GM12878 (cell line): ENCODE data around the gene PPP1R3C. TPM values are rescaled to one million over a fixed set of nuclear protein-coding genes. Genes with fewer than 3 reads are reported as not detected.

Experiments used
- ATAC-seq: fragments of 200-7000 bp; cut with Tn5 transposase; 3 replicates; pipeline ENCODE4 v1.9.1; 2020; ENCODE audit warnings: mild to moderate bottlenecking, moderate library complexity
- BruUV-seq: library from RNA; stranded (reverse); fragments of 400-500 nt; replicated peaks from 2 replicates; lab custom pipeline; 2021; lab: Mats Ljungman, UMichigan
- CTCF ChIA-PET: fragments of 300-600 bp; sonication (Branson Sonifier 250); formaldehyde crosslinking; extraction: SDS; loops from one replicate; lab custom pipeline; 2021; ENCODE audit warnings: inconsistent platforms; lab: Yijun Ruan, JAX
- POLR2A ChIA-PET: fragments of 350-600 bp; formaldehyde crosslinking; extraction: SDS; loops from one replicate; lab custom pipeline; 2021; ENCODE audit warnings: inconsistent platforms; lab: Charles Lee
- RAD21 ChIA-PET: fragments of 300-600 bp; sonication (Branson Sonifier 250); formaldehyde crosslinking; loops from one replicate; lab custom pipeline; 2023; ENCODE audit warnings: antibody characterized with exemption; ENCODE audit not compliant: unreplicated experiment; lab: Charles Lee
- SMC1A ChIA-PET: fragments of 300-600 bp; sonication (Branson Sonifier 250); formaldehyde crosslinking; loops from one replicate; lab custom pipeline; 2023; ENCODE audit not compliant: unreplicated experiment, uncharacterized antibody; lab: Charles Lee
- DNase-seq: peaks from one replicate; pipeline ENCODE4 v3.0.0-alpha.2; 2011; ENCODE audit warnings: low read depth, low spot score
- FAIRE-seq: peaks from 3 replicates; lab custom pipeline; 2011; peaks lifted over from hg19 to GRCh38; lab: Jason Lieb, UNC
- H2AFZ ChIP-seq: 2 replicates; pipeline ENCODE4 v1.6.0; 2011; ENCODE audit warnings: low read depth, low read length, control low read depth; ENCODE audit not compliant: control insufficient read depth
- H3K27ac ChIP-seq: 2 replicates; pipeline ENCODE4 v1.5.1; 2011; ENCODE audit warnings: control low read depth; ENCODE audit not compliant: control insufficient read depth, insufficient read depth
- H3K27me3 ChIP-seq, 2 experiments: replicated peaks in 1 of 2; 2 replicates each; pipeline versions ENCODE4 v1.6.0 to v1.6.1; 2011; ENCODE audit warnings: low read length in 1 of 2; ENCODE audit not compliant: control insufficient read depth in 2 of 2, insufficient read depth in 2 of 2
- H3K36me3 ChIP-seq, 2 experiments: 2 replicates each; pipeline ENCODE4 v1.5.1; 2011; ENCODE audit warnings: low read length in 1 of 2; ENCODE audit not compliant: control insufficient read depth in 2 of 2, insufficient read depth in 2 of 2
- H3K4me1 ChIP-seq: 2 replicates; pipeline ENCODE4 v1.6.1; 2011; ENCODE audit warnings: mild to moderate bottlenecking, low read length, moderate library complexity, mixed read lengths; ENCODE audit not compliant: control insufficient read depth, insufficient read depth
- H3K4me2 ChIP-seq: 2 replicates; pipeline ENCODE4 v1.6.0; 2011; ENCODE audit warnings: control low read depth; ENCODE audit not compliant: control insufficient read depth, insufficient read depth
- H3K4me3 ChIP-seq: fragments of 200-600 bp; sonication (generic); 2 replicates; pipeline ENCODE4 v1.5.1; 2016
- H3K79me2 ChIP-seq: 2 replicates; pipeline ENCODE4 v1.6.0; 2011; ENCODE audit warnings: low read length; ENCODE audit not compliant: control insufficient read depth, insufficient read depth
- H3K9ac ChIP-seq: 2 replicates; pipeline ENCODE4 v1.8.0; 2011; ENCODE audit warnings: low read length, control low read depth, mixed read lengths; ENCODE audit not compliant: control insufficient read depth, insufficient read depth
- H3K9me3 ChIP-seq: replicated peaks from 3 replicates; pipeline ENCODE4 v1.5.1; 2011; ENCODE audit warnings: mild to moderate bottlenecking, low read length; ENCODE audit not compliant: control insufficient read depth, insufficient read depth
- H4K20me1 ChIP-seq: 2 replicates; pipeline ENCODE4 v1.6.0; 2011; ENCODE audit not compliant: control insufficient read depth, insufficient read depth
- CBFB ChIP-seq: IDR thresholded peaks from 2 replicates; pipeline ENCODE4 v1.6.1; 2016; ENCODE audit warnings: antibody characterized with exemption, low read depth
- EED ChIP-seq: sonication (generic); IDR thresholded peaks from 2 replicates; pipeline ENCODE4 v1.6.1; 2016; ENCODE audit warnings: antibody characterized with exemption, low read depth
- FOS ChIP-seq: IDR thresholded peaks from 3 replicates; pipeline ENCODE4 v1.6.1; 2011; ENCODE audit warnings: borderline replicate concordance; ENCODE audit not compliant: insufficient read length; ENCODE audit errors: extremely low read depth
- GATAD2B ChIP-seq: fragments of 450-650 bp; conservative IDR thresholded peaks from 2 replicates; pipeline ENCODE4 v1.6.1; 2017; ENCODE audit warnings: low read depth, mild to moderate bottlenecking, moderate library complexity
- IKZF2 ChIP-seq, 2 experiments: fragments of 450-650 bp; IDR thresholded peaks; 2 replicates each; pipeline ENCODE4 v1.6.1; 2017; ENCODE audit warnings: mild to moderate bottlenecking in 2 of 2, moderate library complexity in 2 of 2
- NRF1 ChIP-seq: conservative IDR thresholded peaks from 2 replicates; pipeline ENCODE4 v1.6.1; 2011; ENCODE audit warnings: mild to moderate bottlenecking, low read depth, low read length, improper control_type of control experiment
- RAD21 ChIP-seq: IDR thresholded peaks from 2 replicates; pipeline ENCODE4 v1.6.1; 2011; ENCODE audit warnings: mild to moderate bottlenecking, low read depth, low read length, moderate library complexity; ENCODE audit not compliant: insufficient read depth
- RB1 ChIP-seq: fragments of 450-650 bp; formaldehyde crosslinking; IDR thresholded peaks from 2 replicates; pipeline ENCODE4 v1.6.1; 2017; ENCODE audit warnings: mild to moderate bottlenecking, borderline replicate concordance
- RCOR1 ChIP-seq: conservative IDR thresholded peaks from 2 replicates; pipeline ENCODE4 v1.6.1; 2012; ENCODE audit warnings: low read depth, low read length, improper control_type of control experiment
- SPI1 ChIP-seq: IDR thresholded peaks from 2 replicates; pipeline ENCODE4 v1.6.1; 2011; ENCODE audit warnings: low read depth, mild to moderate bottlenecking, low read length, moderate library complexity, borderline replicate concordance; ENCODE audit not compliant: insufficient read depth
- SUPT20H ChIP-seq: IDR thresholded peaks from 2 replicates; pipeline ENCODE4 v1.6.1; 2011; ENCODE audit warnings: low read depth, mild to moderate bottlenecking, low read length, moderate library complexity, borderline replicate concordance; ENCODE audit not compliant: control insufficient read depth
- TCF7 ChIP-seq: IDR thresholded peaks from 2 replicates; pipeline ENCODE4 v1.6.1; 2014; ENCODE audit warnings: antibody characterized with exemption, borderline replicate concordance
- WRNIP1 ChIP-seq: IDR thresholded peaks from 2 replicates; pipeline ENCODE4 v1.6.1; 2011; ENCODE audit warnings: low read depth, low read length, improper control_type of control experiment, borderline replicate concordance
- ZNF24 ChIP-seq: fragments of 450-650 bp; IDR thresholded peaks from 2 replicates; pipeline ENCODE4 v1.6.1; 2017; ENCODE audit warnings: antibody characterized with exemption, mild to moderate bottlenecking
- WGBS: methylation state at CpG from one replicate; pipeline ENCODE4 v1.1.6; 2016; ENCODE audit warnings: low lambda C conversion rate; ENCODE audit not compliant: insufficient replicate concordance, insufficient coverage; ENCODE audit errors: missing lambda C conversion rate; 5-methylcytosine and 5-hydroxymethylcytosine counted together
- in situ Hi-C: fragments of 300-500 bp; cut with MboI; formaldehyde crosslinking; loops from 9 replicates; pipeline ENCODE4 v1.14.3; 2018; ENCODE audit warnings: mixed read lengths
- intact Hi-C: fragments of 100-400 bp; cut with micrococcal nuclease; formaldehyde crosslinking; loops from one replicate; pipeline ENCODE4 v1.14.2; 2022; ENCODE audit not compliant: unreplicated experiment
- polyA plus RNA-seq, 11 experiments: library from polyadenylated mRNA; depleted of rRNA in 4 of 11; unstranded in 6 of 11; stranded (reverse) in 5 of 11; fragments of >200 nt; fragmentation: Nextera tagmentation in 4 of 11; fragmentation: Illumina TruSeq in 1 of 11; extraction: Ambion mirVana in 4 of 11; extraction: Trizol in 1 of 11; gene quantifications; 1 replicate in 1 of 11; 2 replicates in 10 of 11; pipeline versions ENCODE4 v1.2.1 to v1.2.3, GENCODE V29; 2011 to 2016; ENCODE audit warnings: inconsistent platforms in 2 of 11, missing spikeins in 2 of 11, low read depth in 1 of 11
- total RNA-seq, 4 experiments: library from RNA; depleted of rRNA in 3 of 4; stranded (reverse); fragments of >200 nt in 3 of 4; fragmentation: Illumina TruSeq in 1 of 4; extraction: Trizol in 1 of 4; gene quantifications; 2 replicates each; pipeline versions ENCODE4 v1.2.1 to v1.2.3, GENCODE V29; 2013 to 2021
- TF ChIP-seq, protein P1 (sequence below): fragments of 450-650 bp; IDR thresholded peaks from 2 replicates; pipeline ENCODE4 v1.6.1; 2014; ENCODE audit warnings: mild to moderate bottlenecking
- TF ChIP-seq, protein P2 (sequence below): fragments of 450-650 bp; IDR thresholded peaks from 2 replicates; pipeline ENCODE4 v1.6.1; 2017; ENCODE audit warnings: mild to moderate bottlenecking, low read depth, inconsistent platforms; ENCODE audit not compliant: poor library complexity, severe bottlenecking

Gene PPP1R3C
- total and polyA plus RNA-seq, 10 of the 15 experiments (the other 5 are each of a cell fraction or from before 2014, with no cell fraction given): 0.01 to 0.08 (median 0.04) TPM; not detected in 6

DNA sequence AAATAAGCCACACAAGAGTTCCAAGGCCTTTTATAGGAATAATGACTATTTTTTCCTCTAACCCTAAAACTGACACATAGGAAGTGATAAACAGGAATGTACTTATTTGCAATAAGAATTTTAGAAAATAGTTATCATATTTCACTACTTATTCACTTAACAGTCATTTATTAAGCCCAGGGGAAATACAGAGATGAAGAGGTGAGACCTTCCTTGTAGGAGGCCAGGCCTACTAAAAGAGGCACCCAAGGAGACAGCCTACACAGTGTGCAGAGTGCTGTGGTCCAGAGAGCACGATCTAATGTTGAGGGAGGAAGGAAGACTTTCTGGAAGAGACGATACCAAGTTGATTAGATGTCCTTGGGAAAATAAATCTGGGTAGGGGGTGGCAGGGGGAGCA lies 45.0 kb upstream of the PPP1R3C start:
- no peak overlapping the region for H3K4me3 ChIP-seq
- no peak overlapping the region for H3K4me2 ChIP-seq
- no peaks in the 10 kb centered on the region for H3K36me3 ChIP-seq
- in situ Hi-C loops (no loop called here), intact Hi-C loops (no loop called here)
- no peaks in the 10 kb centered on the region for H3K4me1 ChIP-seq
- BruUV-seq: no TSS peak
- no peak overlapping the region for H3K9ac ChIP-seq
- H2AFZ ChIP-seq: no peak overlapping the region
- no peaks in the 10 kb centered on the region for H3K79me2 ChIP-seq
- POLR2A ChIA-PET: no interaction called here
- H3K27ac ChIP-seq: no peak overlapping the region
- WGBS: 0% methylated on average over 2 of the region's 2 CpGs
- no peak for TF ChIP-seq IKZF2 (IDR thresholded peaks at IDR 0.05)
- H4K20me1 ChIP-seq: no peaks in the 10 kb centered on the region
- RAD21 ChIA-PET: no interaction called here
- FAIRE-seq (no peak), ATAC-seq (no peak), DNase-seq (no peak)
- SMC1A ChIA-PET: no interaction called here
- CTCF ChIA-PET: no interaction called here
- H3K27me3 ChIP-seq: no peaks in the 10 kb centered on the region; a peak in 2 of 4 replicates
- no peaks in the 10 kb centered on the region for H3K9me3 ChIP-seq

GRCh38 chr10:91672021-91672608 lies 39.2 kb upstream of the PPP1R3C start:
- Histone ChIP-seq H3K4me3 (no peak overlapping the region), H3K9me3 (no peaks in the 10 kb centered on the region), H3K27me3 (no peaks in the 10 kb centered on the region), H3K4me2 (no peak overlapping the region), H3K27ac (no peak overlapping the region), H3K4me1 (no peaks in the 10 kb centered on the region), H2AFZ (no peak overlapping the region), H3K9ac (no peak overlapping the region), H4K20me1 (no peaks in the 10 kb centered on the region), H3K79me2 (no peaks in the 10 kb centered on the region), H3K36me3 (no peaks in the 10 kb centered on the region)
- ChIA-PET CTCF (interaction anchor here (0.6 kb wide), 1 partner anchor 31 kb away, joined by 3 read pairs; no protein-coding TSS in a partner anchor), SMC1A (no interaction called here), RAD21 (no interaction called here), POLR2A (no interaction called here)
- no TSS peak for BruUV-seq
- FAIRE-seq: no peak
- in situ Hi-C loops (no loop called here), intact Hi-C loops (no loop called here)
- no peak for DNase-seq
- ATAC-seq: no peak
- WGBS: 27% methylated on average over 5 of the region's 5 CpGs
- no peak for TF ChIP-seq RAD21
- TF ChIP-seq EED: no peak
- no peak for TF ChIP-seq SUPT20H
- TF ChIP-seq TCF7: no peak
- TF ChIP-seq SPI1: no peak
- TF ChIP-seq, protein P1, sequence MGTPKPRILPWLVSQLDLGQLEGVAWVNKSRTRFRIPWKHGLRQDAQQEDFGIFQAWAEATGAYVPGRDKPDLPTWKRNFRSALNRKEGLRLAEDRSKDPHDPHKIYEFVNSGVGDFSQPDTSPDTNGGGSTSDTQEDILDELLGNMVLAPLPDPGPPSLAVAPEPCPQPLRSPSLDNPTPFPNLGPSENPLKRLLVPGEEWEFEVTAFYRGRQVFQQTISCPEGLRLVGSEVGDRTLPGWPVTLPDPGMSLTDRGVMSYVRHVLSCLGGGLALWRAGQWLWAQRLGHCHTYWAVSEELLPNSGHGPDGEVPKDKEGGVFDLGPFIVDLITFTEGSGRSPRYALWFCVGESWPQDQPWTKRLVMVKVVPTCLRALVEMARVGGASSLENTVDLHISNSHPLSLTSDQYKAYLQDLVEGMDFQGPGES: no peak
- TF ChIP-seq FOS: no peak
- no peak for TF ChIP-seq NRF1
- no peak for TF ChIP-seq CBFB
- no peak for TF ChIP-seq GATAD2B
- TF ChIP-seq ZNF24: no peak
- no peak for TF ChIP-seq RB1
- TF ChIP-seq RCOR1: no peak
- TF ChIP-seq, protein P2, sequence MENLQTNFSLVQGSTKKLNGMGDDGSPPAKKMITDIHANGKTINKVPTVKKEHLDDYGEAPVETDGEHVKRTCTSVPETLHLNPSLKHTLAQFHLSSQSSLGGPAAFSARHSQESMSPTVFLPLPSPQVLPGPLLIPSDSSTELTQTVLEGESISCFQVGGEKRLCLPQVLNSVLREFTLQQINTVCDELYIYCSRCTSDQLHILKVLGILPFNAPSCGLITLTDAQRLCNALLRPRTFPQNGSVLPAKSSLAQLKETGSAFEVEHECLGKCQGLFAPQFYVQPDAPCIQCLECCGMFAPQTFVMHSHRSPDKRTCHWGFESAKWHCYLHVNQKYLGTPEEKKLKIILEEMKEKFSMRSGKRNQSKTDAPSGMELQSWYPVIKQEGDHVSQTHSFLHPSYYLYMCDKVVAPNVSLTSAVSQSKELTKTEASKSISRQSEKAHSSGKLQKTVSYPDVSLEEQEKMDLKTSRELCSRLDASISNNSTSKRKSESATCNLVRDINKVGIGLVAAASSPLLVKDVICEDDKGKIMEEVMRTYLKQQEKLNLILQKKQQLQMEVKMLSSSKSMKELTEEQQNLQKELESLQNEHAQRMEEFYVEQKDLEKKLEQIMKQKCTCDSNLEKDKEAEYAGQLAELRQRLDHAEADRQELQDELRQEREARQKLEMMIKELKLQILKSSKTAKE: no peak
- TF ChIP-seq WRNIP1: no peak
